ENCODE measurements around the gene CDH12.

GRCh38 chr5:22754155-22754554 lies 99.0 kb downstream of the CDH12 start:
- TF ChIP-seq POLR2A (IDR thresholded peaks at IDR 0.05), result no peak
- no peak for TF ChIP-seq EP300 (IDR thresholded peaks at IDR 0.05)

Measured in gastroesophageal sphincter (tissue), 2 donors.